ENCODE data around the gene CALN1. TPM values are rescaled to one million over a fixed set of nuclear protein-coding genes. Genes with fewer than 3 reads are reported as not detected.

Gene CALN1
- total and polyA plus RNA-seq, 2 experiments from 2014 or later: 7.6 to 14.5 TPM

- no peak overlapping the region for H2AFZ ChIP-seq
- no peaks in the 10 kb centered on the region for H3F3A ChIP-seq (replicated peaks; ENCODE audit: low read depth)
- TF ChIP-seq EZH2 (IDR thresholded peaks at IDR 0.05; ENCODE audit: low read depth, unreplicated experiment): no peak
- TF ChIP-seq ETS1 (IDR thresholded peaks at IDR 0.05): no peak
- TF ChIP-seq POLR2AphosphoS5 (IDR thresholded peaks at IDR 0.05; ENCODE audit: low read depth): no peak
- no peak for TF ChIP-seq STAT1 (IDR thresholded peaks at IDR 0.05; ENCODE audit: unreplicated experiment)
- TF ChIP-seq CREB1 (CRISPR knock-in tag; IDR thresholded peaks at IDR 0.05; ENCODE audit: low read depth): no peak
- no peak for TF ChIP-seq JUNB (IDR thresholded peaks at IDR 0.05; ENCODE audit: unreplicated experiment)
- no peak for TF ChIP-seq NANOG (IDR thresholded peaks at IDR 0.05; ENCODE audit: borderline replicate concordance)
- no peak for TF ChIP-seq ZNF462 (CRISPR knock-in tag; IDR thresholded peaks at IDR 0.05)
- TF ChIP-seq CTCF (conservative IDR thresholded peaks at IDR 0.05; ENCODE audit: low read depth in 2 of 2): no peak
- TF ChIP-seq EZH2phosphoT487 (IDR thresholded peaks at IDR 0.05; ENCODE audit: unreplicated experiment): no peak
- TF ChIP-seq ZNF331 (CRISPR knock-in tag; IDR thresholded peaks at IDR 0.05; ENCODE audit: low read depth): no peak
- TF ChIP-seq ZNF114 (CRISPR knock-in tag; IDR thresholded peaks at IDR 0.05): no peak
- no peak for TF ChIP-seq REST (IDR thresholded peaks at IDR 0.05; ENCODE audit: unreplicated experiment)
- no peaks in the 10 kb centered on the region for H3K9me2 ChIP-seq (ENCODE audit: insufficient read depth)
- H3K4me2 ChIP-seq: no peak overlapping the region
- H3K27me3 Mint-ChIP-seq (ENCODE audit: insufficient read depth, low read depth, poor library complexity): no peaks in the 10 kb centered on the region
- H3K27ac ChIP-seq (ENCODE audit: low read depth): no peak overlapping the region
- ATAC-seq (no peak), DNase-seq (ENCODE audit: low spot score) (no peak)
- no peak overlapping the region for H3K4me3 Mint-ChIP-seq
- H3K36me3 ChIP-seq (ENCODE audit: insufficient read depth): no peaks in the 10 kb centered on the region
- H3K4me1 Mint-ChIP-seq: no peaks in the 10 kb centered on the region
- no peaks in the 10 kb centered on the region for H3K79me2 ChIP-seq (replicated peaks; ENCODE audit: insufficient read depth)
- no peaks in the 10 kb centered on the region; the same call in 2 of the 3 replicates for H3K36me3 Mint-ChIP-seq (ENCODE audit: low read depth)
- H3K27ac Mint-ChIP-seq: no peak overlapping the region
- no peak overlapping the region for H3K4me3 ChIP-seq
- H3K27me3 ChIP-seq (ENCODE audit: insufficient read depth): no peaks in the 10 kb centered on the region
- no peaks in the 10 kb centered on the region for H4K20me1 ChIP-seq (replicated peaks; ENCODE audit: insufficient read depth)
- peaks cover 28% of the 10 kb centered on the region; the same call in 2 of the 3 replicates for H3K9me3 Mint-ChIP-seq
- peaks cover 6% of the 10 kb centered on the region; the same call in 1 of the 2 replicates for H3K4me1 ChIP-seq (ENCODE audit: insufficient read depth)
These were observed 650.8 kb downstream of the CALN1 start for GRCh38 chr7:71761336-71761735.

All from GM23338 (cell line).